UCSD-AML1 (cell line): ENCODE data around the gene ATP6V0A1.

Experiments used
- DNase-seq: peaks from one replicate; lab custom pipeline; 2025; ENCODE audit not compliant: unreplicated experiment; lab: John Stamatoyannopoulos, UW

Gene ATP6V0A1

GRCh38 chr17:42518046-42518754, 59.5 kb downstream of the ATP6V0A1 start:
- peak; percentile 71 for DNase-seq

GRCh38 chr17:42518755-42519545, 60.3 kb downstream of the ATP6V0A1 start:
- peak; percentile 57 for DNase-seq

DNA sequence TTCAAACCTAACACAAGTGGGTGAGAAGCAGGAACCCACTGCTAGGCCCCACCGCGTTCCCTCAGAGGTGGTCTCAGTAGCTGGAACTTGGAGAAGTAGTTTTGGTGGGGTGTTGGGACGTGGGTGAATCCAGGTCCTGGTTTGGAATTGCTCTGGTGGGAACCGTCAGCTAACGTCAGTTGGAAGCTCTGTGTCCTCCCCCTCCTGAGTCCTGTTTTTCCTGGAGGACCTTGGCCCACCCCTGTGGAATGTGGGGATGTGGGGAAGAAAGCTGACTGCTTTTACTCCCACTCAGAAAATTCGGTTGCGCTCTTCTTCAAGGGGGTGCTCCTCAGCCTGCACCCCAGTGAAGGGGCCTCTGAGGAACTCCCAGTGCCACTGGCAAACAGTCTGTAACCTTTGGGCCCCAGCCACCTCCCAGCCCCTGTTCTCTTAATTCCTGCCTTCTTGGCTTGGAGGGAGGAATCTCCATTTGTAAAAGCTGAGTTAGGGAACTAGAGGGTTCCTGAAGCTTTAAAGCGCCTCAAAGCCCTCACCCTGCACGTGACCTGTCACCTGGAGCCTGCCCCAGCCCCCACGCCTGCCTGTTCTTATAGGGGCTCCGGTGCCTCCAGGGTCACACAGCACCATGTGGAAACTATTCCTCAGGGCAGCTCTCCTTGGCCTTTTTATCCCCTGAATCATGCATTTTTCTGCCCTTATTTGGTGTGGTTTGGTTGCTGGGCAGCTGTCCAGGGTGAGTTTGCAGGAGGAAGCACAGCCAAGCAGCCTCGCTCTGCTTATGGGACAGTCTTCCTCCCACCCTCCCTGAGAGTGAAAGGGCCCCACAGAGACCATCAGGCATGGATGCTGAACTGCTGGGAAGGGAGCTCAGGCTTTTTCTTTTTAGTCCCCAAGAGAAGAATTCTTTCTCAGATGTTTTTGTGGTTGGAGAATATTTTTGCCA, 61.1 kb downstream of the ATP6V0A1 start:
- peak; percentile 37 for DNase-seq

GRCh38 chr17:42520540-42520951, 61.9 kb downstream of the ATP6V0A1 start:
- DNase-seq = peak; percentile 23

- DNase-seq = no peak
Measured at GRCh38 chr17:42521036-42521435, 62.4 kb downstream of the ATP6V0A1 start.

DNA sequence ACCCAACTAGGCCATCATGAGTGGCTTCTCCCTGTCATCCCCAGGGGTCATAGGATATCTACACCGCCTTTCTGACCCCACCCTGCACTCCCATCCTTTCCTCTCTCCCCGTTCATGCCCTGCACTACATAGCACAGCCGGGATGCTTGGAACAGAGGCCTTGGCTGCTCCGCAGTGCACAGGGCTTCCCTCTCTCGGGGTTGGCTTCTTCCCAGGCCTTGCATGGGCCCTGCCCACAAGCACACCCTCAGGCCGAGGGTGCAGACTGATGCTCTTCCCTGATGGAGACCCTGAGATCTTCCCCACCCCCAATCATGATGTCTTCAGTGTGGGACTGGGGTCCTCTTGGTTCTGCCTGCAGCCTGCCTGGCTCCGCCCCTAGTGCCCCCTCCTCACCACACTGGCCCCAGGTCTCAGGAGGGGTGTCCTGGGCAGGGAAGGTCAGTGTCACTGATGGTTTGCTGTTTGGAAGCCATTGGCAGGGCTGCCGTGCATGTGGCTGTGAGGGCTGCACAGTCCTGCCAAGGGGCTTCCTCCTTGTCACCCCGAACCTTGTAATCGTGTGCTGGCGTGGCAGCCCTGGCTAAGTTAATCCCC, 63.1 kb downstream of the ATP6V0A1 start:
- no peak for DNase-seq

DNA sequence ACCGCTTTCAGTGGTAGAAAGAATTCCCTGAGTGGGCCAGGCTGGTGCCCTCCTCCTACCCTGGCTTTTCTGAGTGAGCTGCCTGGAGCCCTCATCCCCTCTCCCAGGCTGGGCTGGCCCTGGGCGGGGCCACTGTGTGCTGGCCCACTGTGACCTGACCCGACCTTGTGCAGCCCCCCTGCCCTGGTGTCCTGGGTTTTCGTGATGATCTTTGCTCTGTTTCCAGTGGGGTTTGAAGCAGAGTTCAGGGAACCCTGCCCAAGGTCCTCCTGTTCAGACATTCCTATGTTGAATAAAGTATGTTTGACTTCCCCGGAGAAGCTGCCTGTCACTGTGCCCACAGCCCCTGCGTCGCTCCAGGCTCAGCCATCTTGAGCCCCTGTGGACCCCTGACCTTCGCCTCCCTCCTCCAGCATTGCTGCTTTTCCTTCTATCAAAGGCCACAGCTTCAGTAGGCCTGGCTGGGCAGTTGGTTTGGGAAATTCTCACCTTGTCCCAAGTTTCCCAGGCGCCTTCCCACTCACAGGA, 63.6 kb downstream of the ATP6V0A1 start:
- DNase-seq = no peak

GRCh38 chr17:42522798-42523278, 64.2 kb downstream of the ATP6V0A1 start:
- DNase-seq = no peak

- no peak for DNase-seq
Measured at GRCh38 chr17:42525221-42525620, 66.5 kb downstream of the ATP6V0A1 start.

DNA sequence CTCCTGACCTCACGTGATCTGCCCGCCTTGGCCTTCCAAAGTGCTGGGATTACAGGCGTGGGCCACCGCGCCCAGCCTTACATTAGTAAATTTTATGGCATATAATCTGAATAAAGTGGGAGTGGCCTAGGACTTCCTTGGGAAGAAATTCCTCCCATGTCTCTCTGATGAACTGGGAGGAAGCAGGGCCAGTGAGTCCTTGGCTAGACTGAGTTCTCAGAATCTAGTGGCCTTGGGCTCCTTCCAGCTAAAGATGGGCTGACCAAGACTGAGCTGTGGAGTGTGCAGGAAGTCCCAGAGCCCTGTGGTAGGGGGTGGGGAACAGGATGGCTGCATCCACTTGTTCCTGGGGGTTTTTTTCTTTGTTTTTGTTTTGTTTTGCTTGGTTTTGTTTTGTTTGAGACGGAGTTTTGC, 67.4 kb downstream of the ATP6V0A1 start:
- peak; percentile 23 for DNase-seq

GRCh38 chr17:42527932-42528331, 69.3 kb downstream of the ATP6V0A1 start:
- DNase-seq = no peak

DNA sequence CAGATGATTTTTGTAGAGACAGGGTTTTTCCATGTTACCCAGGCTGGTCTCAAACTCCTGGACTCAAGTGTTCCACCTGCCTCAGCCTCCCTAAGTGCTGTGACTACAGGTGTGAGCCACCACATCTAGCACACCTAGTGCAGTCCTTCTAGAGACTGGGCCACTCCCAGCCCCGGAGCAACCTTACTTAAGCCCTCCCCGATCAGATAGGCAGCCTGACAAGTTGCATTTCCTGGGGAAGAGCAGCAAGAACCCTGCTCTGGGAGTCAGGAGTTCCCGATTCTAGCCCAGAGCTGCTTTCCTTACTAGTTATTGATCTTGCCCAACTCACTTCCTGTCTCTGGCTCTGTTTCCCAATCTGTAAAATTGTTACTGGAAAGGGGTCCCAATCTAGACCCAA, 70.4 kb downstream of the ATP6V0A1 start:
- DNase-seq = no peak

- DNase-seq = no peak
Measured at GRCh38 chr17:42530952-42531454, 72.3 kb downstream of the ATP6V0A1 start.

- peak; percentile 69 for DNase-seq
Measured at GRCh38 chr17:42531455-42532354, 73.0 kb downstream of the ATP6V0A1 start.

DNA sequence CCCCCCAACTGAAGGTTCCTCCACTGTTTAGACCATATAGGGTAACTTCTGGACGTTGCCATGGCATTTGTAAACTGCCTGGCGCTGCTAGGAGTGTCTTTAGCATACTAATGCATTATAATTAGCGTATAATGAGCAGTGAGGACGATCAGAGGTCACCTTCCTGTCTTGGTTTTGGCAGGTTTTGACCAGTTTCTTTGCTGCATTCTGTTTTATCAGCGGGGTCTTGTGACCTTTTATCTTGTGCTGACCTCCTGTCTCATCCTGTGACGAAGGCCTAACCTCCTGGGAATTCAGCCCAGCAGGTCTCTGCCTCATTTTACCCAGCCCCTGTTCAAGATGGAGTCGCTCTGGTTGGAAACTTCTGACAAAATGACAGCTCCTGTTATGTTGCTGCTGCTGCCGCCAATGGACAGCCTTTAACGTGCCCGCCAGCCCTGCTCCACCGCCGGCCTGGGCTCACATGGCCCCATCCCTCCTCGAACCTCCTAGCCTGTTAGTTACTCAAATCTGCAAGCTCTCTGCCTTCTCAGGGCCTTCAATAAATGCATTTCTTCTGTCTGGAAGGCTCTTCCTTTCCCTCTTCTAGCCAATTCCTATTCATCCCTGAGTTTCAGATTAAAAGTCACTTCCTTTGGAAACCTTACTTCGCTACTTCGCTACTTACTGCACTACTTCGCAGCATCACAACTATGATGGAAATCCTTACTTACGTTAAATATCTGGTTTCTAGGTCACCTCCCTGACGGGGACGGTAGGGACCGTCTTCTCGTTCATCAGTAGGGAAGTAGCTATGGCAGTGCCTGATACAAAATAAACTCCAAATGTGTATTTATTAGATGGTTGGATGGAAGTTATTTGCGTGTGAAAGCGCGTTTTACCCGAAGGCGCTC, 76.7 kb downstream of the ATP6V0A1 start:
- no peak for DNase-seq

- DNase-seq = peak; percentile 92
Measured at GRCh38 chr17:42536048-42536371, 77.3 kb downstream of the ATP6V0A1 start, which contains the start of gene NAGLU. TSS of gene NAGLU (plus strand) at chr17:42536241. CDS start at chr17:42536273, 32 bp downstream.

- peak; percentile 83 for DNase-seq
Measured at GRCh38 chr17:42536372-42537155, 77.9 kb downstream of the ATP6V0A1 start.
